GM12878 (cell line): ENCODE measurements around the gene DUOX1. TPM values are rescaled to one million over a fixed set of nuclear protein-coding genes. Genes with fewer than 3 reads are reported as not detected.

Experiments
- ATAC-seq: fragments of 200-7000 bp; cut with Tn5 transposase; 3 replicates; pipeline ENCODE4 v1.9.1; 2020; ENCODE audit warnings: mild to moderate bottlenecking, moderate library complexity
- BruUV-seq: library from RNA; stranded (reverse); fragments of 400-500 nt; replicated peaks from 2 replicates; lab custom pipeline; 2021; lab: Mats Ljungman, UMichigan
- CTCF ChIA-PET: fragments of 300-600 bp; sonication (Branson Sonifier 250); formaldehyde crosslinking; extraction: SDS; loops from one replicate; lab custom pipeline; 2021; ENCODE audit warnings: inconsistent platforms; lab: Yijun Ruan, JAX
- POLR2A ChIA-PET: fragments of 350-600 bp; formaldehyde crosslinking; extraction: SDS; loops from one replicate; lab custom pipeline; 2021; ENCODE audit warnings: inconsistent platforms; lab: Charles Lee
- RAD21 ChIA-PET: fragments of 300-600 bp; sonication (Branson Sonifier 250); formaldehyde crosslinking; loops from one replicate; lab custom pipeline; 2023; ENCODE audit warnings: antibody characterized with exemption; ENCODE audit not compliant: unreplicated experiment; lab: Charles Lee
- SMC1A ChIA-PET: fragments of 300-600 bp; sonication (Branson Sonifier 250); formaldehyde crosslinking; loops from one replicate; lab custom pipeline; 2023; ENCODE audit not compliant: unreplicated experiment, uncharacterized antibody; lab: Charles Lee
- DNase-seq: peaks from one replicate; pipeline ENCODE4 v3.0.0-alpha.2; 2011; ENCODE audit warnings: low read depth, low spot score
- FAIRE-seq: peaks from 3 replicates; lab custom pipeline; 2011; peaks lifted over from hg19 to GRCh38; lab: Jason Lieb, UNC
- H2AFZ ChIP-seq: 2 replicates; pipeline ENCODE4 v1.6.0; 2011; ENCODE audit warnings: low read depth, low read length, control low read depth; ENCODE audit not compliant: control insufficient read depth
- H3K27ac ChIP-seq: 2 replicates; pipeline ENCODE4 v1.5.1; 2011; ENCODE audit warnings: control low read depth; ENCODE audit not compliant: control insufficient read depth, insufficient read depth
- H3K27me3 ChIP-seq, 2 experiments: replicated peaks in 1 of 2; 2 replicates each; pipeline versions ENCODE4 v1.6.0 to v1.6.1; 2011; ENCODE audit warnings: low read length in 1 of 2; ENCODE audit not compliant: control insufficient read depth in 2 of 2, insufficient read depth in 2 of 2
- H3K36me3 ChIP-seq, 2 experiments: 2 replicates each; pipeline ENCODE4 v1.5.1; 2011; ENCODE audit warnings: low read length in 1 of 2; ENCODE audit not compliant: control insufficient read depth in 2 of 2, insufficient read depth in 2 of 2
- H3K4me1 ChIP-seq: 2 replicates; pipeline ENCODE4 v1.6.1; 2011; ENCODE audit warnings: mild to moderate bottlenecking, low read length, moderate library complexity, mixed read lengths; ENCODE audit not compliant: control insufficient read depth, insufficient read depth
- H3K4me2 ChIP-seq: 2 replicates; pipeline ENCODE4 v1.6.0; 2011; ENCODE audit warnings: control low read depth; ENCODE audit not compliant: control insufficient read depth, insufficient read depth
- H3K4me3 ChIP-seq: fragments of 200-600 bp; sonication (generic); 2 replicates; pipeline ENCODE4 v1.5.1; 2016
- H3K79me2 ChIP-seq: 2 replicates; pipeline ENCODE4 v1.6.0; 2011; ENCODE audit warnings: low read length; ENCODE audit not compliant: control insufficient read depth, insufficient read depth
- H3K9ac ChIP-seq: 2 replicates; pipeline ENCODE4 v1.8.0; 2011; ENCODE audit warnings: low read length, control low read depth, mixed read lengths; ENCODE audit not compliant: control insufficient read depth, insufficient read depth
- H3K9me3 ChIP-seq: replicated peaks from 3 replicates; pipeline ENCODE4 v1.5.1; 2011; ENCODE audit warnings: mild to moderate bottlenecking, low read length; ENCODE audit not compliant: control insufficient read depth, insufficient read depth
- H4K20me1 ChIP-seq: 2 replicates; pipeline ENCODE4 v1.6.0; 2011; ENCODE audit not compliant: control insufficient read depth, insufficient read depth
- BRCA1 ChIP-seq: IDR thresholded peaks from 2 replicates; pipeline ENCODE4 v1.6.1; 2011; ENCODE audit warnings: low read depth, low read length, improper control_type of control experiment
- CREB1 ChIP-seq: IDR thresholded peaks from 2 replicates; pipeline ENCODE4 v1.6.1; 2012; ENCODE audit warnings: low read depth, mild to moderate bottlenecking, inconsistent platforms
- EZH2 ChIP-seq: IDR thresholded peaks from 2 replicates; pipeline ENCODE4 v1.6.1; 2012; ENCODE audit warnings: low read depth, mild to moderate bottlenecking, control low read depth, inconsistent platforms, low read length, borderline replicate concordance; ENCODE audit not compliant: control insufficient read depth
- IKZF1 ChIP-seq: fragments of 450-650 bp; conservative IDR thresholded peaks from 2 replicates; pipeline ENCODE4 v1.6.1; 2017; ENCODE audit warnings: antibody characterized with exemption, mild to moderate bottlenecking
- IRF4 ChIP-seq: IDR thresholded peaks from 2 replicates; pipeline ENCODE4 v1.6.1; 2011; ENCODE audit warnings: low read depth, low read length
- LARP7 ChIP-seq: fragments of 450-650 bp; IDR thresholded peaks from 2 replicates; pipeline ENCODE4 v1.6.1; 2017; ENCODE audit warnings: mild to moderate bottlenecking
- MTA2 ChIP-seq: fragments of 450-650 bp; IDR thresholded peaks from 2 replicates; pipeline ENCODE4 v1.6.1; 2016; ENCODE audit warnings: low read depth, mild to moderate bottlenecking, moderate library complexity
- MTA3 ChIP-seq: IDR thresholded peaks from 2 replicates; pipeline ENCODE4 v1.6.1; 2012; ENCODE audit warnings: low read length, inconsistent platforms, borderline replicate concordance
- NFYA ChIP-seq: IDR thresholded peaks from 2 replicates; pipeline ENCODE4 v1.6.1; 2011; ENCODE audit warnings: low read depth, mild to moderate bottlenecking, low read length, improper control_type of control experiment, borderline replicate concordance
- RB1 ChIP-seq: fragments of 450-650 bp; formaldehyde crosslinking; IDR thresholded peaks from 2 replicates; pipeline ENCODE4 v1.6.1; 2017; ENCODE audit warnings: mild to moderate bottlenecking, borderline replicate concordance
- RCOR1 ChIP-seq: conservative IDR thresholded peaks from 2 replicates; pipeline ENCODE4 v1.6.1; 2012; ENCODE audit warnings: low read depth, low read length, improper control_type of control experiment
- RELA ChIP-seq: fragments of 450-650 bp; IDR thresholded peaks from 2 replicates; pipeline ENCODE4 v1.8.0; 2014; ENCODE audit warnings: borderline replicate concordance; ENCODE audit not compliant: partially characterized antibody
- SP1 ChIP-seq: IDR thresholded peaks from one replicate; pipeline ENCODE4 v1.6.1; 2011; ENCODE audit warnings: low read depth, low read length
- TARDBP ChIP-seq: IDR thresholded peaks from 2 replicates; pipeline ENCODE4 v1.6.1; 2016; ENCODE audit warnings: borderline replicate concordance
- ZBED1 ChIP-seq: IDR thresholded peaks from 2 replicates; pipeline ENCODE4 v1.6.1; 2016; ENCODE audit warnings: borderline replicate concordance
- ZZZ3 ChIP-seq: IDR thresholded peaks from 2 replicates; pipeline ENCODE4 v1.6.1; 2011; ENCODE audit warnings: low read depth; ENCODE audit not compliant: control insufficient read depth, insufficient read length
- WGBS: methylation state at CpG from one replicate; pipeline ENCODE4 v1.1.6; 2016; ENCODE audit warnings: low lambda C conversion rate; ENCODE audit not compliant: insufficient replicate concordance, insufficient coverage; ENCODE audit errors: missing lambda C conversion rate; 5-methylcytosine and 5-hydroxymethylcytosine counted together
- in situ Hi-C: fragments of 300-500 bp; cut with MboI; formaldehyde crosslinking; loops from 9 replicates; pipeline ENCODE4 v1.14.3; 2018; ENCODE audit warnings: mixed read lengths
- intact Hi-C: fragments of 100-400 bp; cut with micrococcal nuclease; formaldehyde crosslinking; loops from one replicate; pipeline ENCODE4 v1.14.2; 2022; ENCODE audit not compliant: unreplicated experiment
- polyA plus RNA-seq, 11 experiments: library from polyadenylated mRNA; depleted of rRNA in 4 of 11; unstranded in 6 of 11; stranded (reverse) in 5 of 11; fragments of >200 nt; fragmentation: Nextera tagmentation in 4 of 11; fragmentation: Illumina TruSeq in 1 of 11; extraction: Ambion mirVana in 4 of 11; extraction: Trizol in 1 of 11; gene quantifications; 1 replicate in 1 of 11; 2 replicates in 10 of 11; pipeline versions ENCODE4 v1.2.1 to v1.2.3, GENCODE V29; 2011 to 2016; ENCODE audit warnings: inconsistent platforms in 2 of 11, missing spikeins in 2 of 11, low read depth in 1 of 11
- total RNA-seq, 4 experiments: library from RNA; depleted of rRNA in 3 of 4; stranded (reverse); fragments of >200 nt in 3 of 4; fragmentation: Illumina TruSeq in 1 of 4; extraction: Trizol in 1 of 4; gene quantifications; 2 replicates each; pipeline versions ENCODE4 v1.2.1 to v1.2.3, GENCODE V29; 2013 to 2021
- TF ChIP-seq, protein P1 (sequence below): fragments of 450-650 bp; IDR thresholded peaks from 2 replicates; pipeline ENCODE4 v1.6.1; 2017; ENCODE audit warnings: mild to moderate bottlenecking, moderate library complexity
- TF ChIP-seq, protein P2 (sequence below): fragments of 450-650 bp; IDR thresholded peaks from 2 replicates; pipeline ENCODE4 v1.6.1; 2017; ENCODE audit warnings: mild to moderate bottlenecking, low read depth, inconsistent platforms; ENCODE audit not compliant: poor library complexity, severe bottlenecking

Gene DUOX1
- total and polyA plus RNA-seq, 10 of the 15 experiments (the other 5 are each of a cell fraction or from before 2014, with no cell fraction given): 0.02 to 2.1 (median 0.26) TPM; not detected in 3

DNA sequence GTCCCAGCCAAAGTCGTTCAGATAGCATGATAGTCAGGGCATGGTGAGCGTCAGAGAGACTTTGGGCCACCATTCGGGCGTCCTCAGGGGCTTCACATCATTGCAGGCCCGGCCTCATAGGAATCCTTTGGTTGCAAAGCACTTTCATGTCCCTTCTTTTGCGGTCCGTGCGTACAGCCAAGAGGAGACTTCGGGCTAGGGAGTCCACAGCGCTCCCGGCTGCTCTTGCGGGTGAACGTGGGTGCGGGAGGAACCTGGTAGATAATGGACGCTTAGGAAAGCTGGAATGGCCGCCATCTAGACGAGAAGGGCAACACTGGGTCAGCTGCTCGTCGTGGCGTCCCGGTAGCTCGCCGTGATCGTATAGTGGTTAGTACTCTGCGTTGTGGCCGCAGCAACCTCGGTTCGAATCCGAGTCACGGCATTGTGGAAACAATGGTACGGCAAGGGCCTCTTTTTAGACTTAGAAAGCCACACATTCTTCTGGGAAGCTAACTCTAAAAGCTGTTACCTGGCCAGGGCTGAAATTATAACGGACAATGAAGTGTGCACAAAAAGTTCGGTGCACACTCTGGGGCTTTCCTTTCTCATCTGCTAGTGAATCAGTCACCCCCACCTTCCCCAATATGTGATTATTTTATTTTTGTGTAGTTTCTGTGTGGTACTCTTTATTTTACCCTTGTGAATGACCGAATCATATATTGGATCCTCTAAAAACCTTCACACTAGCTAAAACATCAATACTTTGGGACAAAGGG is 71.2 kb downstream of the DUOX1 start:
- POLR2A ChIA-PET: interaction anchor here (0.8 to 2.5 kb wide), 12 partner anchors 10 to 202 kb away, joined by 4 to 25 read pairs (median 6); partner anchors contain the start of gene SHF
- CTCF ChIA-PET: interaction anchor here (0.9 to 11.2 kb wide), 13 partner anchors 13 to 410 kb away, joined by 3 to 253 read pairs (median 7); partner anchors contain the start of gene SHF
- peak; percentile 31 for ATAC-seq
- Histone ChIP-seq H3K27me3 (no peaks in the 10 kb centered on the region), H3K4me1 (no peaks in the 10 kb centered on the region; the same call in none of the 2 replicates), H3K4me3 (peak overlapping the region; percentile 78), H3K9me3 (no peaks in the 10 kb centered on the region), H3K9ac (peak overlapping the region; percentile 96), H3K27ac (peak overlapping the region; percentile 95), H3K4me2 (peak overlapping the region; percentile 95), H2AFZ (peak overlapping the region; percentile 92), H3K79me2 (no peaks in the 10 kb centered on the region), H3K36me3 (no peaks in the 10 kb centered on the region), H4K20me1 (no peaks in the 10 kb centered on the region)
- FAIRE-seq: peak; percentile 49
- SMC1A ChIA-PET: interaction anchor here (0.5 to 14.4 kb wide), 11 partner anchors 22 to 414 kb away, joined by 3 to 159 read pairs (median 6); a partner anchor contains a TSS
- BruUV-seq: TSS peak; percentile 97
- under 1% methylated on average over 34 of the region's 34 CpGs for WGBS
- intact Hi-C loops: loop anchor here (1.0 to 10.0 kb wide), 2 partner anchors 201 to 414 kb away; a partner anchor contains a TSS
- peak; percentile 75 for DNase-seq
- in situ Hi-C loops: loop anchor here (5.0 kb wide), 1 partner anchor 191 kb away; no protein-coding TSS in a partner anchor
- RAD21 ChIA-PET: interaction anchor here (0.6 to 8.2 kb wide), 10 partner anchors 13 to 256 kb away, joined by 3 to 104 read pairs (median 5); partner anchors contain the start of gene SHF
- TF ChIP-seq IRF4: peak; percentile 7; the same call in 1 of the 2 replicates
- TF ChIP-seq SP1: no peak
- TF ChIP-seq CREB1: peak; percentile 55
- TF ChIP-seq, protein P1, sequence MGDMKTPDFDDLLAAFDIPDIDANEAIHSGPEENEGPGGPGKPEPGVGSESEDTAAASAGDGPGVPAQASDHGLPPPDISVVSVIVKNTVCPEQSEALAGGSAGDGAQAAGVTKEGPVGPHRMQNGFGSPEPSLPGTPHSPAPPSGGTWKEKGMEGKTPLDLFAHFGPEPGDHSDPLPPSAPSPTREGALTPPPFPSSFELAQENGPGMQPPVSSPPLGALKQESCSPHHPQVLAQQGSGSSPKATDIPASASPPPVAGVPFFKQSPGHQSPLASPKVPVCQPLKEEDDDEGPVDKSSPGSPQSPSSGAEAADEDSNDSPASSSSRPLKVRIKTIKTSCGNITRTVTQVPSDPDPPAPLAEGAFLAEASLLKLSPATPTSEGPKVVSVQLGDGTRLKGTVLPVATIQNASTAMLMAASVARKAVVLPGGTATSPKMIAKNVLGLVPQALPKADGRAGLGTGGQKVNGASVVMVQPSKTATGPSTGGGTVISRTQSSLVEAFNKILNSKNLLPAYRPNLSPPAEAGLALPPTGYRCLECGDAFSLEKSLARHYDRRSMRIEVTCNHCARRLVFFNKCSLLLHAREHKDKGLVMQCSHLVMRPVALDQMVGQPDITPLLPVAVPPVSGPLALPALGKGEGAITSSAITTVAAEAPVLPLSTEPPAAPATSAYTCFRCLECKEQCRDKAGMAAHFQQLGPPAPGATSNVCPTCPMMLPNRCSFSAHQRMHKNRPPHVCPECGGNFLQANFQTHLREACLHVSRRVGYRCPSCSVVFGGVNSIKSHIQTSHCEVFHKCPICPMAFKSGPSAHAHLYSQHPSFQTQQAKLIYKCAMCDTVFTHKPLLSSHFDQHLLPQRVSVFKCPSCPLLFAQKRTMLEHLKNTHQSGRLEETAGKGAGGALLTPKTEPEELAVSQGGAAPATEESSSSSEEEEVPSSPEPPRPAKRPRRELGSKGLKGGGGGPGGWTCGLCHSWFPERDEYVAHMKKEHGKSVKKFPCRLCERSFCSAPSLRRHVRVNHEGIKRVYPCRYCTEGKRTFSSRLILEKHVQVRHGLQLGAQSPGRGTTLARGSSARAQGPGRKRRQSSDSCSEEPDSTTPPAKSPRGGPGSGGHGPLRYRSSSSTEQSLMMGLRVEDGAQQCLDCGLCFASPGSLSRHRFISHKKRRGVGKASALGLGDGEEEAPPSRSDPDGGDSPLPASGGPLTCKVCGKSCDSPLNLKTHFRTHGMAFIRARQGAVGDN: no peak
- TF ChIP-seq ZBED1: 0 out of 2 replicates have a peak, but pooled peaks have one; percentile 14
- TF ChIP-seq NFYA: no peak
- TF ChIP-seq MTA3: peak; percentile 39; the same call in 1 of the 2 replicates
- 0 out of 2 replicates have a peak, but pooled peaks have one; percentile 35 for TF ChIP-seq RCOR1
- no peak for TF ChIP-seq EZH2
- TF ChIP-seq ZZZ3: no peak
- TF ChIP-seq MTA2: no peak
- TF ChIP-seq IKZF1: peak; percentile 41; the same call in 1 of the 2 replicates
- no peak; the same call in 1 of the 2 replicates for TF ChIP-seq LARP7
- TF ChIP-seq RB1: no peak; the same call in 1 of the 2 replicates
- TF ChIP-seq TARDBP: peak; percentile 89; the same call in 1 of the 2 replicates
- TF ChIP-seq, protein P2, sequence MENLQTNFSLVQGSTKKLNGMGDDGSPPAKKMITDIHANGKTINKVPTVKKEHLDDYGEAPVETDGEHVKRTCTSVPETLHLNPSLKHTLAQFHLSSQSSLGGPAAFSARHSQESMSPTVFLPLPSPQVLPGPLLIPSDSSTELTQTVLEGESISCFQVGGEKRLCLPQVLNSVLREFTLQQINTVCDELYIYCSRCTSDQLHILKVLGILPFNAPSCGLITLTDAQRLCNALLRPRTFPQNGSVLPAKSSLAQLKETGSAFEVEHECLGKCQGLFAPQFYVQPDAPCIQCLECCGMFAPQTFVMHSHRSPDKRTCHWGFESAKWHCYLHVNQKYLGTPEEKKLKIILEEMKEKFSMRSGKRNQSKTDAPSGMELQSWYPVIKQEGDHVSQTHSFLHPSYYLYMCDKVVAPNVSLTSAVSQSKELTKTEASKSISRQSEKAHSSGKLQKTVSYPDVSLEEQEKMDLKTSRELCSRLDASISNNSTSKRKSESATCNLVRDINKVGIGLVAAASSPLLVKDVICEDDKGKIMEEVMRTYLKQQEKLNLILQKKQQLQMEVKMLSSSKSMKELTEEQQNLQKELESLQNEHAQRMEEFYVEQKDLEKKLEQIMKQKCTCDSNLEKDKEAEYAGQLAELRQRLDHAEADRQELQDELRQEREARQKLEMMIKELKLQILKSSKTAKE: no peak
- no peak for TF ChIP-seq BRCA1
- TF ChIP-seq RELA: no peak
